ENCODE results near the gene TOX2.
"Not testable (repeated sequence)": the region's sequence is repeated elsewhere in the genome, so short reads cannot be mapped to it uniquely, and the experiment has no call there.

The TOX2 gene

GRCh38 chr20:44038681-44039123 lies 124.0 kb downstream of the TOX2 start:
- DNase-seq = peak; percentile 73

GRCh38 chr20:44039147-44039546 lies 124.5 kb downstream of the TOX2 start:
- DNase-seq = no peak

- no peak for DNase-seq
Observed at GRCh38 chr20:44039741-44040140, 125.1 kb downstream of the TOX2 start.

- DNase-seq = no peak
Observed at GRCh38 chr20:44040202-44040915, 125.7 kb downstream of the TOX2 start.

GRCh38 chr20:44041001-44041400 lies 126.3 kb downstream of the TOX2 start:
- DNase-seq = no peak

- not testable (repeated sequence) for DNase-seq
Observed at GRCh38 chr20:44044712-44045111, 130.1 kb downstream of the TOX2 start.

- DNase-seq = no peak
Observed at GRCh38 chr20:44050327-44050726, 135.7 kb downstream of the TOX2 start.

GRCh38 chr20:44050925-44051660 lies 136.4 kb downstream of the TOX2 start:
- no peak for DNase-seq

- no peak for DNase-seq
Observed at GRCh38 chr20:44051661-44052000, 137.0 kb downstream of the TOX2 start.

- DNase-seq = no peak
Observed at GRCh38 chr20:44052166-44052565, 137.5 kb downstream of the TOX2 start.

GRCh38 chr20:44053046-44053445 lies 138.4 kb downstream of the TOX2 start:
- DNase-seq = no peak

- no peak for DNase-seq
Observed at GRCh38 chr20:44054118-44054517, 139.5 kb downstream of the TOX2 start.

GRCh38 chr20:44054849-44055248 lies 140.2 kb downstream of the TOX2 start:
- DNase-seq = no peak

GRCh38 chr20:44056010-44056698 lies 141.5 kb downstream of the TOX2 start:
- DNase-seq = no peak

GRCh38 chr20:44057698-44058675 lies 143.3 kb downstream of the TOX2 start:
- no peak for DNase-seq

- no peak for DNase-seq
Observed at GRCh38 chr20:44064501-44065400, 150.1 kb downstream of the TOX2 start.

GRCh38 chr20:44065401-44066340 lies 151.0 kb downstream of the TOX2 start:
- no peak for DNase-seq

- DNase-seq = no peak
Observed at GRCh38 chr20:44066645-44067606, 152.3 kb downstream of the TOX2 start.

GRCh38 chr20:44067650-44068081 lies 153.0 kb downstream of the TOX2 start:
- no peak for DNase-seq

Data from right hindlimb (tissue), 1 donor.